HG03135 (cell line): Measurements from ENCODE around the gene CLDN18.

ENCODE experiments used
- ATAC-seq: cut with Tn5 transposase; IDR thresholded peaks from one replicate; pipeline ENCODE4 v1.9.1; 2021; ENCODE audit warnings: mild to moderate bottlenecking, moderate library complexity; ENCODE audit not compliant: unreplicated experiment

Gene CLDN18

DNA sequence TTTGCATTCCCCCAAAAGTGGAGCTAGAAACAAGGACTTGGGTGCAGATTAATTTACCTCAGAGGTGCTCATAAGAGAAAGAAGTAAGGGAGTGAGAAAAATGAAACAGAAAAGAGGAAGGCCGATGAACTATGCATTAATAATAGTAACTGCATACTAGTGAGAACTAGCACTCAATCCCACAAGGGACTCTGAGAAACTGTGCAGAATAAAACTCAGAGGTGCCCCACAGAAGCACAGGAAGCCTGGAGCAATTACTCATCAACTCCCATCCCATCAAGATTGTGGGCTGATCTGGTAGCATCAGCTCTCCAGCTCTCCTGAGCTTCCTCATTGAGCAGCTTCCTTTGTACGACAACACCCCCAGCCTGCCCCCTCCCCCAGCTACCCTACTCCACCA lies 50.8 kb downstream of the CLDN18 start:
- peak; percentile 61 for ATAC-seq

DNA sequence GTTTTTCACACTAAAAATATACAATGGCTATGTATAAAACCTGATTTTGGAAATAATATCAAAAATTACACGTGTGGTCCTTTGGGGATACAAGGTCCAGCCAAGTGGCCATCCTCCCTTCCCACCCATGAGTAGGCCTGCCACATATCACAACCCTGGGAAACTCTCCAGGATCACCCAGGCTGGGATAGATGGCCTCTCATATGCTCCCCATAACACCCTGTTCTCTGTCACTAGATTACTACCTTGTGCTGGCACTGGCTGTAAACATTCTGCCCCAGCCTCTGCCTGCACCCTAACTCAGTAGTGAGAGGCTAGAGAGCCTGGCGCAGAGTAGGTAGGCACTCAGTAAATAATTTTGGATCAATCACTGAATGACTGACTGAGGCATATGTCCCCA lies 52.1 kb downstream of the CLDN18 start:
- no peak for ATAC-seq

GRCh38 chr3:138062626-138063025 lies 52.7 kb downstream of the CLDN18 start:
- ATAC-seq: no peak

DNA sequence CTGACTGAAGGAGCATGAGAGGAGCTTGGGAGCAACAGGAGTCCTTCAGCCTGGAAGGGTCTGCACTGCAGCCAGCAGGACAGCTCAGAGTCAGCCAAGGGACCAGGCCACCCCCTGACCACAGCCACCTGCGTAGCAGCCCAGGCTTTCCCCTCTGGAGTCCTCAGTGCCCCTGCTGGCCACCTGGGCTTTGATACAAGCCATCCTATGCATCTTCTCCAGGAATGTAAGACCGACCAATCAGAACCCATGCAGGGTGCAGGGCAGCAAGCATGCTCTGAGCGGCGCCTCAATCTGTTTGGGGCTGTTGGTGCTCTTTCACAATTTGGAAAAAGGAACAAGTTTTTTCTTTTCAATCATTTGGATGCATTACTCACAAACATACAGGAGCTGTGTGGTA lies 53.5 kb downstream of the CLDN18 start:
- ATAC-seq: no peak

- ATAC-seq: peak; percentile 10
Observed at GRCh38 chr3:138065949-138066348, 56.0 kb downstream of the CLDN18 start.

DNA sequence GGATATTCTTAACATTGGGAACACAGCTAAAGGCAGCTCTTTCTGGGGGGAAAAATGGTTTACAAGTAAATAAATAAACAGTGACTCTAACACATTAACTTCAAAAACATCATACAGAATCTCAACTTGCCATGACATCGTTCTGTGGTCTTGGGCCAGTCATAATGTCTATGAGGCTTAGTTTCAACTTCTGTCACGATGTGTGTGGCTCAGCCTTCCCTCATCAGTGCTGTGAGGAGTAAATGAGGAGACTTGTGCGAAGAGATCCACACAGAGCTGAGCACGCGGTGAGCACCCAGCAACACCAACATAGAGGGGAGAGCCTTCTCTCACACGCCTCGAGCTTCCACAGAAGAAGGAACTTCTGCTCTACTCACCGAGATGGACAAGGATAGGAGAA lies 56.4 kb downstream of the CLDN18 start:
- ATAC-seq: peak; percentile 77

- ATAC-seq: no peak
Observed at GRCh38 chr3:138066972-138067371, 57.0 kb downstream of the CLDN18 start.

DNA sequence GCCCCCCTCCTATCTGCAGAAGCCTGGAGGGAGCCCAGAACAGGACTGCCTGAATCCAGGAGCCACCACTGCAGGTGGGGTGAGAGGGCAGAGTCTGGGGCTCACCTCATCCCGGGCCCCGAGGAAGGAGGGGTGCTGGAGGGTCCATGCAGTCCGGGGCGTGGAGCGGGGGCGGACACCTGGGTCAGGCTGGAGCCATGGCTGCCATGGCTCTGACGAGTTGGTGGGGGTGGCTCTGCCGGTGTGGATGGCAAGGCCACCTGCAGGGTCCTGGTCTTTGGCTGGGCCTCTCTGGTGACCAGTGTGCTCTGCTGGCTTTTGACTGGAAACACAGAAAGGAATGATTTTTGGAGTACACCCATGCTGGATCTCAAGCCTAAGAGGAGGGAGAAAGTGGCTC lies 58.1 kb downstream of the CLDN18 start:
- ATAC-seq: no peak

DNA sequence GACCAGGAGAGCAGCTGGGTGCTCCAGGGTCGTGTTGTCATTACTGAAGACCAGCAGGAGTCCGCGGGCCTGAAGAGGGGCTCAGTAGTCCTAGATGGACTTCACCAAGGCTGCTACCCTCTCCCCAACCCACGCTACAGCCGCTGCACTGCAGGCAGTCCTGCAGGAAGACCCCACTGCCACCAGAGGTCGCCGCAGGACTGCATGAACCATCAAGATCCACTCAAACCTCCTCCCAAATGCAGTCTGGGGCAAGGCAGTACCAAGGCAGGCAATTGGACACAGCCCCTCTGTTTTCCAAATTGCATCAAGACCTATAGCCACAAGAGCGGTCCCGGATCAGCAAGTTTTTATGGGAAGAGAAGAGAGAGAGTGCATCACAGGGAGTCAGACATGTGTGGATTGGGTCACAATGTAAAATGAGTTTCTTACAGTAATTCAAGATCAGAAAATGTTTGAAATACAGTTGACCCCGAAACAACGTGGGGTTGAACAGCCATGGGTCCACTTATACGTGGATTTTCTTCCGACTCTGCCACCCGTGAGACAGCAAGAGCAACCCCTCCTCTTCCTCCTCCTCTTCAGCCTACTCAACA lies 58.7 kb downstream of the CLDN18 start:
- ATAC-seq: peak; percentile 74

DNA sequence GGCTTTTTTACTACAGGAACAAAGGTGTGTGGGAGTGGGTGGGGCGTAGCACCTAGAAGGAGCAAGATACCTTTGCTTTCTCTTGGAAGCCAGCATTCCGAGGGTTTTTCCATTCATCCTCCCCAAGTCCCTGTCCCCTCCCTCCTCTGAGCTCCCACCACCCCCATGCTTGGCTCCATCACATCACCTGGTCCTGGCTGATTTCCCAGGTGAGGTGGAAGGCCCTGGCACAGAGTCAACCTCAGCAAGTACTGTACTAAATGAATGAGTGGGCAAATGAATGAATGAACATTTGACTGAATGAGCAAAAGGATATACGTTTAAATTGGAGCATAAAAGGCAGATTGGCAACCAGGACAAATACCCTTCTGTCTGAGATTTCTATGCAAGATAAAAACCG lies 60.0 kb downstream of the CLDN18 start:
- ATAC-seq: no peak

DNA sequence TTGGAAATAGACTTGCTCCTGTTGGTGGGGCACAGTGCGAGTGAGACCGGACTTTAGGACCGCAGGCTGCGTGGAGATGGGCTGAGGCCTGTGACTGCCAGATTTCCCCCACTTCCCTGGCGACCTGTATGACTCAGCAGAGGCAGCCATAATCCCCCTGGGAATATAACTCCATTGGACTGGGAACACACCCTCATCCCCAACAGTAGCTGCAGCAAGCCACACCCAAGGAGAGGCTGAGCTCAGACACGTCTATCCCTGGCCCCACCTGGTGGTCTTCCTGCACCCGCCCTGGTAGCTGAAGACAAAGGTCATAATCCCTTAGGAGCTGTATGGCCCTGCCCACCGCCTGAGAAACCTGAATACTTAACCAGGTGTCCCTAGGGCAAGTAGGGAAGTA lies 62.8 kb downstream of the CLDN18 start:
- ATAC-seq: no peak

GRCh38 chr3:138078096-138078495 lies 68.1 kb downstream of the CLDN18 start:
- ATAC-seq: no peak

DNA sequence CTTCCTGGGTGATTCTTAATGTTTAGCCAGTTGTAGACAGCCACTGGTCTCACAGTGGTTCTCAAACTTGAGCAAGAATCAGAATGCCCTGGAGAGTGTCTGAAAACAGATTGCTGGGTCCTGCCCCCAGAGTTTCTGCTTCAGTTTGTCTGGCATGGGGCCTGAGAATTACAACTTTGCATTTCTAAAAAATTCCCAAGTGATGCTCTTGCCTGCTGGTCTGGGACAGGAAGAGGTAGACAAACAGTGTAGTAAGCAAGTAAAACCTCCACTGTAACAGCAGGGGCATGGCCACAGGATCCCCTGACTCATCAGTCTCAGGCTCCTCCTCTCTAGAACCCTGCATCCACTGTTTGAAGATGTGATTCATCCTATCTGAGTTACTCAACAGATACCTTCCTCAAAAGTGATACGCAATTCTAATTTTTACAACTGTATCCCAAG lies 69.0 kb downstream of the CLDN18 start:
- ATAC-seq: no peak

DNA sequence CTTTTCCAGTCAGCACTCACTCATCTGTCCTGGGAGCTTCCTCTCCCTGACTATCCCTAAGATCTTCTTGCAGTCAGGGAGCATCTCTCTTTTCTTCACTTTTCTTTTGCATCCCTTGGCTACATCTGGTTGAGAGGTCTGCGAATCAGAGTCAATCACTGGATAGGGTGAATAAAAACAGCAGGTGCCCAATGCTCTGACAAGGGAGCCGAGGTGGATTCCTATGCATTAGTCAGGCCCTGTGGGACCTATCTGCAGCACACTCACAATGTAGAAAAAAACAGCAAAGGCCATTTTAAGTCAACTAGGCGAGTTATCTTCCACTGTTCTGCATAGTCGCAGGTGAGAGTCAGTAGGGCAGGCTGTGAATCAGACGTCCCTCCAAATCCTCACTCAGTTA lies 69.9 kb downstream of the CLDN18 start:
- ATAC-seq: no peak

DNA sequence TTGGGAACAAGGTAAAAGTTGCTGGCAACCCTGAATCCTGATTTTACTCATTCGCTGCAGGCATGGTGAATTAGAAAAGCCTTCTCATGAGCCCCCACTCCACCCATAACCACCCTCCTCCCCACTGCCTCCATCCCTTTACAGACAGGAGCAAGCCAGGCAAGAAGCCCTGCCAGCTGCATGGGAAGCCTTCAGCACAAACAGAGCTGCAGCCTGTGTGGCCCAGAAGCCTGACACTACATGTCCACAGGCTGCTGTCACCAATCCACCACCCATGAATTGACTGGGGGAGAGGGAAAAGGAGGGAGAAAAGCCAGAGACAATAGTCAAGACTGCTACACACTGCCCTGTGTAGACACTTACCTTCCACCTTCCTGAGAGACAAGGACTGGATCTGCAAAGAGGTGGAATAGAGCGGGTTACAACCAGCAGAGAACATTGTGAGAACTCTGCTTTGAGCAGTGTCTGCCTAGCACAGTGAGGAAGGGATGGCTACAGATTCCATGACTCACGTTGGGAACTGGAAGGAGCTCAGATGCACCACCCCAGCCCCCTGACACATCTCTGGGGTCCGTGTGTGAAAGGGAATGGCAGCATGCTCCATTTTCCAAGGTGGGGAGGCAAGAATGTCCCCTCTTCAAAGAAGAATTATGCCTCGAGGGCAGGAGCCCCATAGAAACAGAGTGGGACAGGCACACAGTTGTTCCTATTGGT lies 71.6 kb downstream of the CLDN18 start:
- ATAC-seq: no peak

GRCh38 chr3:138082085-138082991 lies 72.4 kb downstream of the CLDN18 start:
- ATAC-seq: no peak

GRCh38 chr3:138082992-138083386 lies 73.0 kb downstream of the CLDN18 start:
- no peak for ATAC-seq
